ENCODE results near the gene PAQR5.

DNA sequence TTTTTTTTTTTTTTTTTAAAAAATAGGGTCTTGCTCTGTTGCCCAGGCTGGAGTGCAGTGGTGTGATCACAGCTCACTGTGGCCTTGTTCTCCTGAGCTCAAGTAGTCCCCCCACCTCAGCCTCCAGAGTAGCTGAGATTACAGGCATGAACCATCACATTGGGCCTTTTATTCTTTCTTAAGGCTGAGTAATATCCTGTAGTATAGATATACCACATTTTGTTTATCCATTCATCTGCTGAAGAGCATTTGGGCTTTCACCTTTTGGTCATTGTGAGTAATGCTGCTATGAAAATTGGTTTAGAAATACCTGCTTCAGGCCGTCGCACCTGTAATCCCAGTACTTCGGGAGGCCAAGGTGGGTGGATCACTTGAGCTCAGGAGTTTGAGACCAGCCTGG lies 42.6 kb downstream of the PAQR5 start:
- TF ChIP-seq, protein P1, sequence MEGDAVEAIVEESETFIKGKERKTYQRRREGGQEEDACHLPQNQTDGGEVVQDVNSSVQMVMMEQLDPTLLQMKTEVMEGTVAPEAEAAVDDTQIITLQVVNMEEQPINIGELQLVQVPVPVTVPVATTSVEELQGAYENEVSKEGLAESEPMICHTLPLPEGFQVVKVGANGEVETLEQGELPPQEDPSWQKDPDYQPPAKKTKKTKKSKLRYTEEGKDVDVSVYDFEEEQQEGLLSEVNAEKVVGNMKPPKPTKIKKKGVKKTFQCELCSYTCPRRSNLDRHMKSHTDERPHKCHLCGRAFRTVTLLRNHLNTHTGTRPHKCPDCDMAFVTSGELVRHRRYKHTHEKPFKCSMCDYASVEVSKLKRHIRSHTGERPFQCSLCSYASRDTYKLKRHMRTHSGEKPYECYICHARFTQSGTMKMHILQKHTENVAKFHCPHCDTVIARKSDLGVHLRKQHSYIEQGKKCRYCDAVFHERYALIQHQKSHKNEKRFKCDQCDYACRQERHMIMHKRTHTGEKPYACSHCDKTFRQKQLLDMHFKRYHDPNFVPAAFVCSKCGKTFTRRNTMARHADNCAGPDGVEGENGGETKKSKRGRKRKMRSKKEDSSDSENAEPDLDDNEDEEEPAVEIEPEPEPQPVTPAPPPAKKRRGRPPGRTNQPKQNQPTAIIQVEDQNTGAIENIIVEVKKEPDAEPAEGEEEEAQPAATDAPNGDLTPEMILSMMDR (conservative IDR thresholded peaks at IDR 0.05), result no peak
- TF ChIP-seq EZH2 (IDR thresholded peaks at IDR 0.05; ENCODE audit: low read depth), result no peak
